H1 (cell line): Measurements from ENCODE around the gene MKLN1. TPM values are rescaled to one million over a fixed set of nuclear protein-coding genes. Genes with fewer than 3 reads are reported as not detected.

ENCODE experiments used
- CTCF ChIA-PET: fragments of 300-600 bp; sonication (Branson Sonifier 250); formaldehyde crosslinking; loops from one replicate; lab custom pipeline; 2021; ENCODE audit not compliant: partially characterized antibody; lab: Charles Lee
- POLR2A ChIA-PET: fragments of 300-600 bp; sonication (Branson Sonifier 250); formaldehyde crosslinking; loops from one replicate; lab custom pipeline; 2021; ENCODE audit warnings: inconsistent platforms; ENCODE audit not compliant: partially characterized antibody; lab: Charles Lee
- DNase-seq, 2 experiments: peaks; one replicate each; pipeline versions ENCODE4 v3.0.0 to v3.0.0-alpha.2; 2010 to 2022; ENCODE audit warnings: low spot score in 2 of 2, low read depth in 1 of 2, mixed read lengths in 1 of 2
- FAIRE-seq: peaks from 2 replicates; lab custom pipeline; 2011; peaks lifted over from hg19 to GRCh38; lab: Jason Lieb, UNC
- H2AFZ ChIP-seq: 2 replicates; pipeline ENCODE4 v1.8.1; 2012; ENCODE audit warnings: low read length, inconsistent platforms
- H2AK5ac ChIP-seq: 2 replicates; pipeline ENCODE4 v1.6.1; 2013; ENCODE audit warnings: low read depth, low read length
- H2BK120ac ChIP-seq: replicated peaks from 2 replicates; pipeline ENCODE3; 2013; ENCODE audit warnings: low read depth, low read length, inconsistent platforms
- H2BK12ac ChIP-seq: 2 replicates; pipeline ENCODE4 v1.6.1; 2013; ENCODE audit warnings: low read depth, low read length
- H2BK15ac ChIP-seq: 2 replicates; pipeline ENCODE4 v1.6.1; 2013; ENCODE audit warnings: low read length
- H2BK20ac ChIP-seq: 2 replicates; pipeline ENCODE4 v1.6.1; 2013; ENCODE audit warnings: low read length
- H2BK5ac ChIP-seq: 2 replicates; pipeline ENCODE4 v1.6.1; 2013; ENCODE audit warnings: low read depth, low read length
- H3K14ac ChIP-seq: 2 replicates; pipeline ENCODE4 v1.6.1; 2013; ENCODE audit warnings: inconsistent platforms; ENCODE audit not compliant: insufficient read length
- H3K18ac ChIP-seq: 2 replicates; pipeline ENCODE4 v1.6.1; 2013; ENCODE audit warnings: low read length; ENCODE audit errors: extremely low read depth
- H3K23ac ChIP-seq: 2 replicates; pipeline ENCODE4 v1.6.1; 2013; ENCODE audit warnings: inconsistent platforms; ENCODE audit not compliant: insufficient read length
- H3K23me2 ChIP-seq: 2 replicates; pipeline ENCODE4 v1.6.1; 2013; ENCODE audit warnings: low read depth, low read length
- H3K27ac ChIP-seq: 2 replicates; pipeline ENCODE4 v1.6.1; 2011; ENCODE audit warnings: low read depth, low read length, inconsistent platforms
- H3K27me3 ChIP-seq, 4 experiments: replicated peaks in 1 of 4; 1 replicate in 1 of 4; 2 replicates in 3 of 4; pipeline versions ENCODE4 v1.6.1 to v1.8.1; 2011 to 2013; ENCODE audit warnings: low read length in 3 of 4, mild to moderate bottlenecking in 3 of 4, inconsistent platforms in 2 of 4, mixed read lengths in 2 of 4, moderate library complexity in 1 of 4; ENCODE audit not compliant: control insufficient read depth in 3 of 4, insufficient read depth in 3 of 4; ENCODE audit errors: extremely low read depth in 1 of 4
- H3K36me3 ChIP-seq, 4 experiments: 2 replicates each; pipeline versions ENCODE4 v1.6.1 to v1.8.1; 2011 to 2013; ENCODE audit warnings: mild to moderate bottlenecking in 4 of 4, low read length in 3 of 4, moderate library complexity in 2 of 4, control low read depth in 1 of 4, inconsistent platforms in 1 of 4; ENCODE audit not compliant: insufficient read depth in 4 of 4, control insufficient read depth in 2 of 4
- H3K4ac ChIP-seq: replicated peaks from 2 replicates; pipeline ENCODE3; 2013; ENCODE audit warnings: low read length, low read depth, mixed read lengths, inconsistent platforms; ENCODE audit not compliant: insufficient read length
- H3K4me1 ChIP-seq, 4 experiments: replicated peaks in 1 of 4; 1 replicate in 1 of 4; 2 replicates in 3 of 4; pipeline versions ENCODE4 v1.6.1 to v1.8.1; 2011 to 2013; ENCODE audit warnings: low read length in 3 of 4, inconsistent platforms in 2 of 4, mixed read lengths in 1 of 4; ENCODE audit not compliant: insufficient read depth in 4 of 4, control insufficient read depth in 3 of 4
- H3K4me2 ChIP-seq, 2 experiments: 2 replicates each; pipeline versions ENCODE4 v1.6.1 to v1.8.1; 2011 to 2013; ENCODE audit warnings: low read depth in 2 of 2, low read length in 2 of 2, control low read depth in 1 of 2, inconsistent platforms in 1 of 2, mild to moderate bottlenecking in 1 of 2; ENCODE audit not compliant: insufficient read depth in 1 of 2
- H3K4me3 ChIP-seq, 4 experiments: fragments of 200-600, 300-600 bp in 1 of 4; sonication (generic), shearing (Covaris generic), sonication (Bioruptor Twin) in 1 of 4; 2 replicates each; pipeline versions ENCODE4 v1.5.1 to v1.8.1; 2011 to 2016; ENCODE audit warnings: low read length in 4 of 4, low read depth in 3 of 4, control low read depth in 2 of 4, inconsistent platforms in 2 of 4, mild to moderate bottlenecking in 2 of 4, mixed read lengths in 1 of 4, moderate library complexity in 1 of 4; ENCODE audit not compliant: insufficient read depth in 2 of 4; ENCODE audit errors: extremely low read depth in 1 of 4
- H3K56ac ChIP-seq: replicated peaks from 2 replicates; pipeline ENCODE3; 2013; ENCODE audit warnings: low read depth, mild to moderate bottlenecking, mixed read lengths, low read length, inconsistent platforms; ENCODE audit not compliant: insufficient read length
- H3K79me1 ChIP-seq: 2 replicates; pipeline ENCODE4 v1.6.1; 2013; ENCODE audit warnings: low read depth, low read length, control low read depth
- H3K79me2 ChIP-seq, 2 experiments: 2 replicates each; pipeline versions ENCODE4 v1.6.1 to v1.8.1; 2012 to 2013; ENCODE audit warnings: low read length in 2 of 2, mild to moderate bottlenecking in 2 of 2, inconsistent platforms in 1 of 2; ENCODE audit not compliant: insufficient read depth in 2 of 2, control insufficient read depth in 1 of 2
- H3K9ac ChIP-seq, 4 experiments: replicated peaks in 1 of 4; 1 replicate in 1 of 4; 2 replicates in 3 of 4; pipeline versions ENCODE4 v1.6.1 to v1.8.1; 2011 to 2013; ENCODE audit warnings: low read depth in 3 of 4, low read length in 3 of 4, control low read depth in 2 of 4, mild to moderate bottlenecking in 2 of 4, moderate library complexity in 2 of 4, inconsistent platforms in 1 of 4; ENCODE audit errors: extremely low read depth in 1 of 4
- H3K9me3 ChIP-seq, 2 experiments: 2 replicates each; pipeline versions ENCODE4 v1.6.1 to v1.8.1; 2012 to 2013; ENCODE audit warnings: mild to moderate bottlenecking in 2 of 2, moderate library complexity in 2 of 2, control low read depth in 1 of 2, inconsistent platforms in 1 of 2, low read depth in 1 of 2, low read length in 1 of 2, mixed read lengths in 1 of 2; ENCODE audit not compliant: insufficient read depth in 2 of 2
- H4K20me1 ChIP-seq, 2 experiments: replicated peaks in 1 of 2; 2 replicates each; pipeline versions ENCODE3 to v1.8.1; 2011 to 2013; ENCODE audit warnings: inconsistent platforms in 2 of 2, low read length in 2 of 2, mild to moderate bottlenecking in 1 of 2; ENCODE audit not compliant: insufficient read depth in 2 of 2, control insufficient read depth in 1 of 2
- H4K5ac ChIP-seq: 2 replicates; pipeline ENCODE4 v1.6.1; 2013; ENCODE audit warnings: low read length, low read depth, mixed read lengths, inconsistent platforms; ENCODE audit not compliant: insufficient read length
- H4K8ac ChIP-seq: 2 replicates; pipeline ENCODE4 v1.8.0; 2013; ENCODE audit warnings: mild to moderate bottlenecking, moderate library complexity, low read length, inconsistent platforms; ENCODE audit not compliant: insufficient read depth; ENCODE audit errors: extremely low read depth
- H4K91ac ChIP-seq: replicated peaks from 2 replicates; pipeline ENCODE3; 2013; ENCODE audit warnings: low read length, mixed read lengths, inconsistent platforms; ENCODE audit not compliant: insufficient read length
- BACH1 ChIP-seq: IDR thresholded peaks from 2 replicates; pipeline ENCODE4 v1.6.1; 2012; ENCODE audit warnings: low read length, improper control_type of control experiment
- CEBPB ChIP-seq: IDR thresholded peaks from 2 replicates; pipeline ENCODE4 v1.6.1; 2012; ENCODE audit warnings: low read depth, low read length
- CTBP2 ChIP-seq: IDR thresholded peaks from 2 replicates; pipeline ENCODE4 v1.7.0; 2011; ENCODE audit warnings: borderline replicate concordance, mild to moderate bottlenecking, moderate library complexity, mixed read lengths, low read length; ENCODE audit not compliant: insufficient read depth, insufficient read length
- EGR1 ChIP-seq: IDR thresholded peaks from 2 replicates; pipeline ENCODE4 v1.6.1; 2011; ENCODE audit warnings: low read depth, low read length, borderline replicate concordance
- JUND ChIP-seq: IDR thresholded peaks from 2 replicates; pipeline ENCODE4 v1.6.1; 2011; ENCODE audit warnings: mild to moderate bottlenecking, improper control_type of control experiment, low read length
- PHF8 ChIP-seq: fragments of 200-600 bp; sonication (generic); conservative IDR thresholded peaks from 2 replicates; pipeline ENCODE4 v1.7.1; 2012; ENCODE audit warnings: low read depth, mild to moderate bottlenecking, inconsistent platforms, low read length, moderate library complexity
- RXRA ChIP-seq: IDR thresholded peaks from 2 replicates; pipeline ENCODE4 v1.6.1; 2011; ENCODE audit warnings: low read depth, mild to moderate bottlenecking, low read length, moderate library complexity; ENCODE audit not compliant: insufficient read depth
- TAF1 ChIP-seq: IDR thresholded peaks from 2 replicates; pipeline ENCODE4 v1.6.1; 2011; ENCODE audit warnings: mild to moderate bottlenecking, low read depth, low read length
- WGBS, 2 experiments: shearing (Covaris generic) in 1 of 2; methylation state at CpG; one replicate each; pipeline versions ENCODE4 v1.1.6 to v1.1.7; 2013 to 2015; ENCODE audit warnings: low lambda C conversion rate in 2 of 2, mixed read lengths in 2 of 2, inconsistent platforms in 1 of 2, low coverage in 1 of 2, missing lambda C conversion rate in 1 of 2; ENCODE audit not compliant: insufficient replicate concordance in 2 of 2, insufficient coverage in 1 of 2, insufficient read length in 1 of 2; ENCODE audit errors: extremely low coverage in 1 of 2, missing lambda C conversion rate in 1 of 2; 5-methylcytosine and 5-hydroxymethylcytosine counted together
- polyA plus RNA-seq, 7 experiments: library from polyadenylated mRNA; depleted of rRNA in 3 of 7; stranded (reverse) in 5 of 7; unstranded in 2 of 7; fragments of >200 nt in 5 of 7; fragments of 200-250 nt in 2 of 7; gene quantifications; 1 replicate in 5 of 7; 2 replicates in 1 of 7; 4 replicates in 1 of 7; pipeline versions ENCODE4 v1.2.1 to v1.2.3, GENCODE V29; 2011 to 2013; ENCODE audit warnings: missing spikeins in 2 of 7, mixed read lengths in 2 of 7
- total RNA-seq: library from RNA; stranded (reverse); fragmentation: NEBNext Ultra II Directional; extraction: Animal tissue kit (Norgen Biotek cat#: 25700); gene quantifications from 2 replicates; pipeline ENCODE4 v1.2.1, GENCODE V29; 2021
- TF ChIP-seq, protein P1 (sequence below): IDR thresholded peaks from 2 replicates; pipeline ENCODE4 v1.6.1; 2012; ENCODE audit warnings: low read length, inconsistent platforms
- TF ChIP-seq, protein P2 (sequence below), 3 experiments: IDR thresholded peaks; 1 replicate in 2 of 3; 2 replicates in 1 of 3; pipeline versions ENCODE4 v1.5.1 to v1.6.1; 2011; ENCODE audit warnings: low read length in 3 of 3, mild to moderate bottlenecking in 3 of 3, inconsistent platforms in 2 of 3, low read depth in 1 of 3, moderate library complexity in 1 of 3; ENCODE audit not compliant: insufficient read depth in 1 of 3; ENCODE audit errors: control extremely low read depth in 1 of 3

The MKLN1 gene
- total and polyA plus RNA-seq, 2 of the 8 experiments (the other 6 are each of a cell fraction or from before 2014, with no cell fraction given) = 22.3 to 50.9 TPM

DNA sequence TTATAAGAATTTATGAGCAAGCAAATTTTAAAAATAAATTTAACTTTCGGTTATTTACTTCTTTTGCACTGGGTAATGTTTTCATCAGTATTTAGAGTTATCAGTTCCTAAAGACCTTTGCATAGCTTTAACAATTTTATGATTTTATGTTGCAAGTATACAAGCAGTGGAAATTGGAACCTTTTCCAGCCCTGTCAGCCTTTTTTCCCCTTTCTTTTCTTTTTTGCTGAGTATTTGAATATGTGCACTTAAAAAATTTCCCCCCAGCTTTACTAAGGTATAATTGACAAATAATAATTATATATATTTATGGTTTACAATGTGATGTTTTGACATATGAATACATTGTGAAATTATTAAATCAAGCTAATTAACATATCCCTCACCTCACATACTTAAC lies 62.6 kb downstream of the MKLN1 start:
- H2BK5ac ChIP-seq = no peak overlapping the region
- H3K18ac ChIP-seq = no peak overlapping the region
- H3K9me3 ChIP-seq = no peaks in the 10 kb centered on the region
- H3K79me1 ChIP-seq = no peaks in the 10 kb centered on the region
- peaks cover 0 to 7% (median 0%) of the 10 kb centered on the region in 4 experiments; a peak in 1 of 8 replicates for H3K36me3 ChIP-seq
- no peaks in the 10 kb centered on the region for H3K23me2 ChIP-seq
- POLR2A ChIA-PET = no interaction called here
- H3K79me2 ChIP-seq = peaks cover 0 to 16% of the 10 kb centered on the region in 2 experiments; a peak in 2 of 4 replicates
- no peak overlapping the region for H2BK120ac ChIP-seq
- H3K27me3 ChIP-seq = no peaks in the 10 kb centered on the region
- no peak overlapping the region for H3K4me3 ChIP-seq
- FAIRE-seq (no peak), DNase-seq (no peak)
- no peak overlapping the region for H2BK20ac ChIP-seq
- no peak overlapping the region for H2BK15ac ChIP-seq
- H4K8ac ChIP-seq = no peak overlapping the region
- H3K4me2 ChIP-seq = no peak overlapping the region
- H2AFZ ChIP-seq = no peak overlapping the region
- H3K56ac ChIP-seq = no peak overlapping the region
- no peak overlapping the region for H2AK5ac ChIP-seq
- H3K14ac ChIP-seq = no peak overlapping the region
- peaks cover 0 to 4% (median under 1%) of the 10 kb centered on the region in 4 experiments; a peak in 2 of 7 replicates for H3K4me1 ChIP-seq
- no peaks in the 10 kb centered on the region for H4K20me1 ChIP-seq
- no peak overlapping the region for H4K5ac ChIP-seq
- no peak overlapping the region for H3K4ac ChIP-seq
- 81% methylated on average over 1 of the region's 1 CpG; no CpG with 5 or more reads in 1 of the 2 experiments for WGBS, 2 experiments
- H3K23ac ChIP-seq = no peak overlapping the region
- H3K9ac ChIP-seq = no peak overlapping the region
- no peak overlapping the region for H2BK12ac ChIP-seq
- H4K91ac ChIP-seq = no peak overlapping the region
- CTCF ChIA-PET = interaction anchor here (1.2 kb wide), 1 partner anchor 12 kb away, joined by 6 read pairs; no protein-coding TSS in a partner anchor
- H3K27ac ChIP-seq = no peak overlapping the region
- no peak for TF ChIP-seq CTBP2
- TF ChIP-seq JUND = no peak
- TF ChIP-seq EGR1 = no peak
- TF ChIP-seq, protein P1, sequence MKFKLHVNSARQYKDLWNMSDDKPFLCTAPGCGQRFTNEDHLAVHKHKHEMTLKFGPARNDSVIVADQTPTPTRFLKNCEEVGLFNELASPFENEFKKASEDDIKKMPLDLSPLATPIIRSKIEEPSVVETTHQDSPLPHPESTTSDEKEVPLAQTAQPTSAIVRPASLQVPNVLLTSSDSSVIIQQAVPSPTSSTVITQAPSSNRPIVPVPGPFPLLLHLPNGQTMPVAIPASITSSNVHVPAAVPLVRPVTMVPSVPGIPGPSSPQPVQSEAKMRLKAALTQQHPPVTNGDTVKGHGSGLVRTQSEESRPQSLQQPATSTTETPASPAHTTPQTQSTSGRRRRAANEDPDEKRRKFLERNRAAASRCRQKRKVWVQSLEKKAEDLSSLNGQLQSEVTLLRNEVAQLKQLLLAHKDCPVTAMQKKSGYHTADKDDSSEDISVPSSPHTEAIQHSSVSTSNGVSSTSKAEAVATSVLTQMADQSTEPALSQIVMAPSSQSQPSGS = no peak
- no peak for TF ChIP-seq CEBPB
- TF ChIP-seq TAF1 = no peak
- TF ChIP-seq, protein P2, sequence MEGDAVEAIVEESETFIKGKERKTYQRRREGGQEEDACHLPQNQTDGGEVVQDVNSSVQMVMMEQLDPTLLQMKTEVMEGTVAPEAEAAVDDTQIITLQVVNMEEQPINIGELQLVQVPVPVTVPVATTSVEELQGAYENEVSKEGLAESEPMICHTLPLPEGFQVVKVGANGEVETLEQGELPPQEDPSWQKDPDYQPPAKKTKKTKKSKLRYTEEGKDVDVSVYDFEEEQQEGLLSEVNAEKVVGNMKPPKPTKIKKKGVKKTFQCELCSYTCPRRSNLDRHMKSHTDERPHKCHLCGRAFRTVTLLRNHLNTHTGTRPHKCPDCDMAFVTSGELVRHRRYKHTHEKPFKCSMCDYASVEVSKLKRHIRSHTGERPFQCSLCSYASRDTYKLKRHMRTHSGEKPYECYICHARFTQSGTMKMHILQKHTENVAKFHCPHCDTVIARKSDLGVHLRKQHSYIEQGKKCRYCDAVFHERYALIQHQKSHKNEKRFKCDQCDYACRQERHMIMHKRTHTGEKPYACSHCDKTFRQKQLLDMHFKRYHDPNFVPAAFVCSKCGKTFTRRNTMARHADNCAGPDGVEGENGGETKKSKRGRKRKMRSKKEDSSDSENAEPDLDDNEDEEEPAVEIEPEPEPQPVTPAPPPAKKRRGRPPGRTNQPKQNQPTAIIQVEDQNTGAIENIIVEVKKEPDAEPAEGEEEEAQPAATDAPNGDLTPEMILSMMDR (IDR thresholded peaks at IDR 0.05; ENCODE audit: control extremely low read depth in 1 of 3, insufficient read depth in 1 of 3, low read depth in 1 of 3, low read length in 3 of 3) = no peak
- no peak for TF ChIP-seq PHF8
- TF ChIP-seq RXRA = no peak
- TF ChIP-seq BACH1 = no peak
